H9 (cell line): ENCODE measurements around the gene VPS39. TPM values are rescaled to one million over a fixed set of nuclear protein-coding genes. Genes with fewer than 3 reads are reported as not detected.

Experiments
- DNase-seq: peaks from one replicate; pipeline ENCODE4 v3.0.0-alpha.2; 2017
- H2AFZ ChIP-seq: one replicate; pipeline ENCODE4 v1.6.1; 2013; ENCODE audit warnings: mild to moderate bottlenecking, low read length, control low read depth, moderate library complexity
- H2AK5ac ChIP-seq: 2 replicates; pipeline ENCODE4 v1.6.1; 2013; ENCODE audit warnings: low read length, control low read depth, mixed read lengths; ENCODE audit not compliant: insufficient read length
- H2BK120ac ChIP-seq: one replicate; pipeline ENCODE4 v1.6.1; 2013; ENCODE audit warnings: low read depth, mild to moderate bottlenecking, low read length, control low read depth, inconsistent platforms; ENCODE audit not compliant: poor library complexity, severe bottlenecking
- H2BK12ac ChIP-seq: 2 replicates; pipeline ENCODE4 v1.6.1; 2013; ENCODE audit warnings: low read length, control low read depth, mixed read lengths, low read depth; ENCODE audit not compliant: insufficient read length
- H2BK15ac ChIP-seq: 2 replicates; pipeline ENCODE4 v1.6.1; 2013; ENCODE audit warnings: low read depth, low read length, control low read depth
- H2BK20ac ChIP-seq: one replicate; pipeline ENCODE4 v1.6.1; 2013; ENCODE audit warnings: low read depth, mild to moderate bottlenecking, low read length, control low read depth, inconsistent platforms; ENCODE audit not compliant: poor library complexity, severe bottlenecking
- H2BK5ac ChIP-seq: 2 replicates; pipeline ENCODE4 v1.6.1; 2013; ENCODE audit warnings: low read length, control low read depth, mixed read lengths; ENCODE audit not compliant: insufficient read length
- H3K14ac ChIP-seq: 2 replicates; pipeline ENCODE4 v1.6.1; 2013; ENCODE audit warnings: low read length, control low read depth; ENCODE audit not compliant: insufficient read depth
- H3K18ac ChIP-seq: 2 replicates; pipeline ENCODE4 v1.6.1; 2013; ENCODE audit warnings: low read depth, mild to moderate bottlenecking, mixed read lengths, low read length, control low read depth; ENCODE audit not compliant: insufficient read length
- H3K23ac ChIP-seq: 2 replicates; pipeline ENCODE4 v1.6.1; 2013; ENCODE audit warnings: low read length, control low read depth, mixed read lengths, low read depth; ENCODE audit not compliant: insufficient read length
- H3K23me2 ChIP-seq: 2 replicates; pipeline ENCODE4 v1.6.1; 2013; ENCODE audit warnings: low read depth, mild to moderate bottlenecking, mixed read lengths, low read length, control low read depth; ENCODE audit not compliant: insufficient read length, poor library complexity, severe bottlenecking
- H3K27ac ChIP-seq: 2 replicates; pipeline ENCODE4 v1.5.1; 2013; ENCODE audit warnings: low read length, control low read depth, mixed read lengths, low read depth; ENCODE audit not compliant: insufficient read length
- H3K27me3 ChIP-seq: 2 replicates; pipeline ENCODE4 v1.6.1; 2013; ENCODE audit warnings: low read length, control low read depth, inconsistent platforms; ENCODE audit not compliant: insufficient read depth
- H3K4ac ChIP-seq: 2 replicates; pipeline ENCODE4 v1.6.1; 2013; ENCODE audit warnings: low read depth, mild to moderate bottlenecking, control low read depth, inconsistent platforms, low read length, moderate library complexity
- H3K4me1 ChIP-seq: 2 replicates; pipeline ENCODE4 v1.6.1; 2013; ENCODE audit warnings: low read length, control low read depth, inconsistent platforms; ENCODE audit not compliant: insufficient read depth
- H3K4me2 ChIP-seq: 2 replicates; pipeline ENCODE4 v1.6.1; 2013; ENCODE audit warnings: low read length, control low read depth, mixed read lengths; ENCODE audit not compliant: insufficient read length, insufficient read depth
- H3K56ac ChIP-seq: 2 replicates; pipeline ENCODE4 v1.6.1; 2013; ENCODE audit warnings: low read depth, mild to moderate bottlenecking, mixed read lengths, low read length, control low read depth; ENCODE audit not compliant: insufficient read length
- H3K79me1 ChIP-seq: 2 replicates; pipeline ENCODE4 v1.6.1; 2013; ENCODE audit warnings: low read depth, mild to moderate bottlenecking, moderate library complexity, low read length, control low read depth, inconsistent platforms; ENCODE audit not compliant: insufficient read depth, poor library complexity, severe bottlenecking
- H3K79me2 ChIP-seq: 2 replicates; pipeline ENCODE4 v1.6.1; 2013; ENCODE audit warnings: low read length, control low read depth, inconsistent platforms; ENCODE audit not compliant: insufficient read depth
- H3K9ac ChIP-seq: 2 replicates; pipeline ENCODE4 v1.6.1; 2013; ENCODE audit warnings: low read length, control low read depth, mixed read lengths; ENCODE audit not compliant: insufficient read length; ENCODE audit errors: extremely low read depth
- H3K9me3 ChIP-seq: one replicate; pipeline ENCODE4 v1.6.1; 2013; ENCODE audit warnings: low read depth, low read length, inconsistent platforms; ENCODE audit not compliant: control insufficient read depth
- H3T11ph ChIP-seq: one replicate; pipeline ENCODE4 v1.6.1; 2013; ENCODE audit warnings: mild to moderate bottlenecking, low read length, control low read depth, inconsistent platforms
- H4K20me1 ChIP-seq: one replicate; pipeline ENCODE4 v1.6.1; 2013; ENCODE audit not compliant: control insufficient read depth, insufficient read length, insufficient read depth
- H4K5ac ChIP-seq: 2 replicates; pipeline ENCODE4 v1.6.1; 2013; ENCODE audit warnings: low read depth, mild to moderate bottlenecking, mixed read lengths, low read length, control low read depth; ENCODE audit not compliant: insufficient read length
- H4K8ac ChIP-seq: replicated peaks from 2 replicates; pipeline ENCODE4 v1.6.1; 2013; ENCODE audit warnings: low read length, control low read depth, mixed read lengths, low read depth; ENCODE audit not compliant: insufficient read length
- H4K91ac ChIP-seq: 2 replicates; pipeline ENCODE4 v1.6.1; 2013; ENCODE audit warnings: low read depth, mild to moderate bottlenecking, moderate library complexity, mixed read lengths, low read length, control low read depth; ENCODE audit not compliant: insufficient read length
- H3K27ac Mint-ChIP-seq, 3 experiments: 2 replicates in 2 of 3; 3 replicates in 1 of 3; pipeline ENCODE4 v1.8.0; 2020 to 2021; ENCODE audit warnings: mixed read lengths in 3 of 3, mild to moderate bottlenecking in 1 of 3, moderate library complexity in 1 of 3
- H3K27me3 Mint-ChIP-seq: 2 replicates; pipeline ENCODE4 v1.8.0; 2021; ENCODE audit warnings: low read depth, mild to moderate bottlenecking, moderate library complexity, mixed read lengths
- H3K36me3 Mint-ChIP-seq, 3 experiments: 2 replicates in 2 of 3; 3 replicates in 1 of 3; pipeline ENCODE4 v1.8.0; 2020 to 2021; ENCODE audit warnings: low read depth in 3 of 3, mixed read lengths in 3 of 3; ENCODE audit not compliant: insufficient read depth in 1 of 3
- H3K4me1 Mint-ChIP-seq, 2 experiments: 2 replicates each; pipeline ENCODE4 v1.8.0; 2020; ENCODE audit warnings: mixed read lengths in 2 of 2
- H3K4me3 Mint-ChIP-seq, 2 experiments: 2 replicates in 1 of 2; 3 replicates in 1 of 2; pipeline ENCODE4 v1.8.0; 2020 to 2021; ENCODE audit warnings: mild to moderate bottlenecking in 2 of 2, mixed read lengths in 2 of 2, moderate library complexity in 1 of 2
- H3K9me3 Mint-ChIP-seq, 2 experiments: 2 replicates in 1 of 2; 3 replicates in 1 of 2; pipeline ENCODE4 v1.8.0; 2020; ENCODE audit warnings: mild to moderate bottlenecking in 2 of 2, mixed read lengths in 2 of 2, moderate library complexity in 1 of 2
- CTCF ChIP-seq: fragments of 200-600 bp; sonication (generic); conservative IDR thresholded peaks from 3 replicates; pipeline ENCODE4 v1.8.0; 2021; ENCODE audit warnings: antibody characterized with exemption, mild to moderate bottlenecking
- WGBS: extraction: QIAGEN DNeasy Blood & Tissue Kit; methylation state at CpG from one replicate; pipeline ENCODE4 v1.1.7; 2013; ENCODE audit warnings: missing lambda C conversion rate, low lambda C conversion rate, mixed read lengths; ENCODE audit not compliant: insufficient read length; ENCODE audit errors: extremely low coverage; 5-methylcytosine and 5-hydroxymethylcytosine counted together
- total RNA-seq: library from RNA; stranded (reverse); gene quantifications from 2 replicates; pipeline ENCODE4 v1.2.1, GENCODE V29; 2021

The VPS39 gene
- total RNA-seq, 1 experiment from 2014 or later, result 48.6 TPM

GRCh38 chr15:42171795-42172194 is 36.3 kb downstream of the VPS39 start:
- no peak overlapping the region for H3T11ph ChIP-seq
- Mint-ChIP-seq H3K9me3 (no peaks in the 10 kb centered on the region), H3K4me3 (no peak overlapping the region), H3K36me3 (peaks cover 8 to 60% (median 56%) of the 10 kb centered on the region in 3 experiments; a peak in 5 of 7 replicates), H3K4me1 (no peaks in the 10 kb centered on the region), H3K27ac (no peak overlapping the region), H3K27me3 (no peaks in the 10 kb centered on the region)
- H4K8ac ChIP-seq, result no peak overlapping the region
- no peak overlapping the region for H4K91ac ChIP-seq
- no peak for TF ChIP-seq CTCF
- H2AK5ac ChIP-seq, result no peak overlapping the region
- no peak for DNase-seq
- H2BK20ac ChIP-seq, result no peak overlapping the region
- no peak overlapping the region for H2AFZ ChIP-seq
- no peaks in the 10 kb centered on the region for H3K9me3 ChIP-seq
- H4K20me1 ChIP-seq, result no peaks in the 10 kb centered on the region
- H3K4me1 ChIP-seq, result no peaks in the 10 kb centered on the region
- no peak overlapping the region for H3K56ac ChIP-seq
- H3K4me2 ChIP-seq, result no peak overlapping the region
- no peak overlapping the region for H3K18ac ChIP-seq
- H2BK12ac ChIP-seq, result no peak overlapping the region
- WGBS, result no CpG with 5 or more reads among the region's 1 CpG
- no peaks in the 10 kb centered on the region for H3K23me2 ChIP-seq
- no peaks in the 10 kb centered on the region for H3K79me2 ChIP-seq
- no peak overlapping the region for H2BK15ac ChIP-seq
- H3K4ac ChIP-seq, result no peak overlapping the region
- no peak overlapping the region for H3K27ac ChIP-seq
- H3K79me1 ChIP-seq, result no peaks in the 10 kb centered on the region
- no peak overlapping the region for H2BK5ac ChIP-seq
- H3K9ac ChIP-seq, result no peak overlapping the region
- no peak overlapping the region for H2BK120ac ChIP-seq
- H3K23ac ChIP-seq, result no peak overlapping the region
- H3K27me3 ChIP-seq, result no peaks in the 10 kb centered on the region
- H3K14ac ChIP-seq, result no peak overlapping the region
- no peak overlapping the region for H4K5ac ChIP-seq
